Neutrophil (primary cell): ENCODE measurements around the gene CACNA1S.
A peak's percentile ranks its signal among the peaks of the same experiment; 100 is the strongest.

Source experiments
- H3K27ac ChIP-seq: fragments of 200-600 bp; sonication (generic); 2 replicates; pipeline ENCODE4 v1.5.1; 2016; ENCODE audit warnings: mild to moderate bottlenecking, moderate library complexity
- H3K27me3 ChIP-seq: fragments of 200-600 bp; sonication (generic); 2 replicates; pipeline ENCODE4 v1.6.0; 2016; ENCODE audit warnings: mild to moderate bottlenecking
- H3K36me3 ChIP-seq: fragments of 200-600 bp; sonication (generic); 2 replicates; pipeline ENCODE4 v1.5.1; 2017
- H3K4me1 ChIP-seq, 2 experiments: fragments of 200-600 bp in 1 of 2; sonication (generic) in 1 of 2; 1 replicate in 1 of 2; 2 replicates in 1 of 2; pipeline versions ENCODE4 v1.5.1 to v1.6.1; 2013 to 2016; ENCODE audit warnings: low read depth in 1 of 2, low read length in 1 of 2, mild to moderate bottlenecking in 1 of 2, moderate library complexity in 1 of 2; ENCODE audit not compliant: control insufficient read depth in 1 of 2, insufficient read depth in 1 of 2
- H3K4me3 ChIP-seq, 2 experiments: fragments of 200-600 bp in 1 of 2; sonication (generic) in 1 of 2; 1 replicate in 1 of 2; 2 replicates in 1 of 2; pipeline ENCODE4 v1.5.1; 2013 to 2016; ENCODE audit warnings: low read depth in 1 of 2, low read length in 1 of 2, mild to moderate bottlenecking in 1 of 2, moderate library complexity in 1 of 2
- H3K9me3 ChIP-seq: fragments of 200-600 bp; sonication (generic); 2 replicates; pipeline ENCODE4 v1.5.1; 2016
- CTCF ChIP-seq: fragments of 200-600 bp; sonication (generic); IDR thresholded peaks from 2 replicates; pipeline ENCODE4 v1.5.1; 2016; ENCODE audit warnings: antibody characterized with exemption

CACNA1S gene

GRCh38 chr1:201122321-201122957 lies 10.2 kb upstream of the CACNA1S start:
- Histone ChIP-seq H3K9me3 (no peaks in the 10 kb centered on the region), H3K4me3 (no peak overlapping the region), H3K27ac (no peak overlapping the region), H3K36me3 (no peaks in the 10 kb centered on the region), H3K27me3 (peaks cover 36% of the 10 kb centered on the region), H3K4me1 (no peaks in the 10 kb centered on the region)
- no peak for TF ChIP-seq CTCF

GRCh38 chr1:201119206-201120197 lies 7.3 kb upstream of the CACNA1S start:
- Histone ChIP-seq H3K27ac (no peak overlapping the region), H3K9me3 (no peaks in the 10 kb centered on the region), H3K36me3 (no peaks in the 10 kb centered on the region), H3K27me3 (peaks cover 65% of the 10 kb centered on the region), H3K4me3 (no peak overlapping the region), H3K4me1 (peaks cover 3 to 6% of the 10 kb centered on the region in 2 experiments)
- TF ChIP-seq CTCF: no peak

DNA sequence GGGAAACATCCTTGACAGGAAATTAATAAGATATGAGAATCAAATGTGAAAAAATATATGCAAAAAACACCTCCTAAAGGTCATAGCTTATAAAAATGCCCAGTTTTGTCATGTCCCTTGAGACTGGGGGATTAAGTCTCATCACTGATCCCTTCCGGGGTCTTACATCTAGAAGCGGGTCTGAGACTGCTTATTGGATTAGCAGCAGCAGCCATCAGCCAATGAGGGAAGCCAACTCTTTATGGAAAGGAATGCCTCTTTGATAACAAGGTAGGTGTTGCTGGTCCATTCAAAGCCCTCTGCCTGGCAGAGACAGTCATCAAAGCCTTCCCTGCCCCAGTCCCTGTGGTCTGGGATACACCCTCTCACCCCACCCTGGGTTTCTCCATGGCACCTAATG lies 3.9 kb upstream of the CACNA1S start:
- no peaks in the 10 kb centered on the region for H3K36me3 ChIP-seq
- no peak for TF ChIP-seq CTCF
- no peaks in the 10 kb centered on the region for H3K9me3 ChIP-seq
- peaks cover 8 to 12% of the 10 kb centered on the region in 2 experiments for H3K4me1 ChIP-seq
- peaks cover 83% of the 10 kb centered on the region for H3K27me3 ChIP-seq
- H3K27ac ChIP-seq: no peak overlapping the region
- H3K4me3 ChIP-seq: no peak overlapping the region

- TF ChIP-seq CTCF: no peak
- H3K9me3 ChIP-seq: no peaks in the 10 kb centered on the region
- no peak overlapping the region for H3K4me3 ChIP-seq
- H3K27ac ChIP-seq: no peak overlapping the region
- peaks cover 8 to 12% of the 10 kb centered on the region in 2 experiments for H3K4me1 ChIP-seq
- H3K36me3 ChIP-seq: no peaks in the 10 kb centered on the region
- peaks cover 84% of the 10 kb centered on the region for H3K27me3 ChIP-seq
These were observed 3.2 kb upstream of the CACNA1S start for GRCh38 chr1:201115390-201115937.

- Histone ChIP-seq H3K9me3 (no peaks in the 10 kb centered on the region), H3K27me3 (peaks cover 80% of the 10 kb centered on the region), H3K27ac (no peak overlapping the region), H3K4me3 (peak overlapping the region; percentile 35 to 58), H3K36me3 (no peaks in the 10 kb centered on the region), H3K4me1 (peaks cover 8 to 12% of the 10 kb centered on the region in 2 experiments)
- TF ChIP-seq CTCF: no peak
These were observed 2.3 kb upstream of the CACNA1S start for GRCh38 chr1:201114245-201115131.
